Activated naive CD8-positive, alpha-beta T cell treated with anti-CD3 and anti-CD28 coated beads for 36 hours (primary cell): ENCODE results near the gene DYNLL2. TPM values are rescaled to one million over a fixed set of nuclear protein-coding genes. Genes with fewer than 3 reads are reported as not detected.

Experiments used
- total RNA-seq, 2 experiments: library from RNA; stranded (reverse); gene quantifications; one replicate each; pipeline ENCODE4 v1.2.3, GENCODE V29; 2021

Gene DYNLL2
- total RNA-seq, 2 experiments from 2014 or later, result 33.4 to 33.5 TPM

Other genes with a start within 250 kb of the DYNLL2 start
- 10 to 100 TPM; 85.0 to 91.4 TPM for gene MRPS23, start 233.4 kb upstream of the DYNLL2 start, total RNA-seq
- gene CUEDC1, start 128.0 kb upstream of the DYNLL2 start, total RNA-seq, result under 1 TPM; 0.14 to 0.18 TPM
- gene VEZF1, start 95.2 kb upstream of the DYNLL2 start, total RNA-seq, result 10 to 100 TPM; 22.8 to 23.0 TPM
- 100 to 1,000 TPM; 441 to 469 TPM for gene SRSF1, start 76.2 kb upstream of the DYNLL2 start, total RNA-seq
- under 1 TPM; 0.14 to 0.22 TPM for gene OR4D1, start 65.0 kb downstream of the DYNLL2 start, total RNA-seq
- gene OR4D2, start 83.6 kb downstream of the DYNLL2 start, total RNA-seq, result not detected
- gene EPX, start 109.3 kb downstream of the DYNLL2 start, total RNA-seq, result not detected
- gene MKS1, start 135.8 kb downstream of the DYNLL2 start, total RNA-seq, result 10 to 100 TPM; 24.3 to 27.0 TPM
- not detected for gene LPO, start 155.2 kb downstream of the DYNLL2 start, total RNA-seq
- gene MPO, start 197.5 kb downstream of the DYNLL2 start, total RNA-seq, result not detected
- 10 to 100 TPM; 13.7 to 15.4 TPM for gene TSPOAP1, start 245.4 kb downstream of the DYNLL2 start, total RNA-seq